Endothelial cell (in vitro differentiated cells): Measurements from ENCODE around the gene SFXN4. TPM values are rescaled to one million over a fixed set of nuclear protein-coding genes. Genes with fewer than 3 reads are reported as not detected.
A peak's percentile ranks its signal among the peaks of the same experiment; 100 is the strongest.

Experiments
- DNase-seq: peaks from one replicate; pipeline ENCODE4 v3.0.0; 2021; ENCODE audit warnings: low spot score
- H3K27ac Mint-ChIP-seq: one replicate; pipeline ENCODE4 v1.8.0; 2021; ENCODE audit warnings: mixed read lengths, inconsistent platforms; ENCODE audit not compliant: unreplicated experiment
- H3K27me3 Mint-ChIP-seq: one replicate; pipeline ENCODE4 v1.8.0; 2021; ENCODE audit warnings: mild to moderate bottlenecking, moderate library complexity, mixed read lengths, inconsistent platforms; ENCODE audit not compliant: unreplicated experiment
- H3K36me3 Mint-ChIP-seq: one replicate; pipeline ENCODE4 v1.8.0; 2021; ENCODE audit warnings: mild to moderate bottlenecking, low read depth, mixed read lengths, inconsistent platforms; ENCODE audit not compliant: unreplicated experiment
- H3K4me1 Mint-ChIP-seq: one replicate; pipeline ENCODE4 v1.8.0; 2021; ENCODE audit warnings: mild to moderate bottlenecking, mixed read lengths, inconsistent platforms; ENCODE audit not compliant: unreplicated experiment
- H3K4me3 Mint-ChIP-seq: one replicate; pipeline ENCODE4 v1.8.0; 2021; ENCODE audit warnings: mild to moderate bottlenecking, mixed read lengths, inconsistent platforms; ENCODE audit not compliant: unreplicated experiment
- H3K9me3 Mint-ChIP-seq: one replicate; pipeline ENCODE4 v1.8.0; 2021; ENCODE audit warnings: mixed read lengths, inconsistent platforms; ENCODE audit not compliant: unreplicated experiment
- total RNA-seq: library from RNA; stranded (reverse); fragmentation: NEBNext Ultra II Directional; extraction: Animal tissue kit (Norgen Biotek cat#: 25700); gene quantifications from one replicate; pipeline ENCODE4 v1.2.1, GENCODE V29; 2021; ENCODE audit not compliant: unreplicated experiment
- TF ChIP-seq, protein P1 (sequence below): fragments of 200-600 bp; sonication (generic); IDR thresholded peaks from one replicate; pipeline ENCODE4 v1.5.0; 2021; ENCODE audit warnings: antibody characterized with exemption; ENCODE audit not compliant: unreplicated experiment

Gene SFXN4
- total RNA-seq, 1 donor from 2014 or later, result 19.0 TPM

DNA sequence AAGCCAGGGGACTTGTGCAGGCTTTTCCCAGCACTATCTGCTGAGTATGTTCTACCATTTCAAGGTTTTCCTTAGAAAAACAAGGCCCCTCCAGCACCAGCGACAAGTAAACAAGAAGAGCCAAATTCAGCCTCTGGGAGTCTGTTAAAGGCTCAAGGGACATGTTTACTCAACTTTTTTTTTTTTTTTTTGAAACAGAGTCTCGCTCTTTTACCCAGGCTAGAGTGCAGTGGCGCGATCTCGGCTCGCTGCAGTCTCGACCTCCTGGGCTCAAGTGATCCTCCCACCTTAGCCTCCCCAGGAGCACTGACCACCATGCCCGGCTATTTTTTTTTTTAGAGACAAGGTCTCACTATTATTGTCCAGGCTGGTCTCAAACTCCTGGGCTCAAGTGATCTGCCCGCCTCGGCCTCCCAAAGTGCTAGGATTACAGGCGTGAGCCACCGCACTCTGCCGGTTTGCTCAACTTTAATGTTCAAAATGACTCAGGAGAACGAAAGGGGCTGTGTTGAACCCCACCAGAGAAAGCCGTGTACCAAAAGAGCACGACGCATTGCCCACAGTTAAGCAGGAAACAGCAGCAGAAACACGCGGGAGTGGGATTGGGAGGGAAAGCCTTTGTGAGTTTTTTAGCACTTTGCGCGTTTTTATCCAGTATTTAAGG is 12.3 kb upstream of the SFXN4 start:
- peaks cover 7% of the 10 kb centered on the region for H3K27me3 Mint-ChIP-seq
- H3K9me3 Mint-ChIP-seq, result no peaks in the 10 kb centered on the region
- H3K4me3 Mint-ChIP-seq, result peak overlapping the region; percentile 99
- H3K36me3 Mint-ChIP-seq, result peaks cover 13% of the 10 kb centered on the region
- peaks cover 16% of the 10 kb centered on the region for H3K4me1 Mint-ChIP-seq
- DNase-seq, result no peak
- TF ChIP-seq, protein P1, sequence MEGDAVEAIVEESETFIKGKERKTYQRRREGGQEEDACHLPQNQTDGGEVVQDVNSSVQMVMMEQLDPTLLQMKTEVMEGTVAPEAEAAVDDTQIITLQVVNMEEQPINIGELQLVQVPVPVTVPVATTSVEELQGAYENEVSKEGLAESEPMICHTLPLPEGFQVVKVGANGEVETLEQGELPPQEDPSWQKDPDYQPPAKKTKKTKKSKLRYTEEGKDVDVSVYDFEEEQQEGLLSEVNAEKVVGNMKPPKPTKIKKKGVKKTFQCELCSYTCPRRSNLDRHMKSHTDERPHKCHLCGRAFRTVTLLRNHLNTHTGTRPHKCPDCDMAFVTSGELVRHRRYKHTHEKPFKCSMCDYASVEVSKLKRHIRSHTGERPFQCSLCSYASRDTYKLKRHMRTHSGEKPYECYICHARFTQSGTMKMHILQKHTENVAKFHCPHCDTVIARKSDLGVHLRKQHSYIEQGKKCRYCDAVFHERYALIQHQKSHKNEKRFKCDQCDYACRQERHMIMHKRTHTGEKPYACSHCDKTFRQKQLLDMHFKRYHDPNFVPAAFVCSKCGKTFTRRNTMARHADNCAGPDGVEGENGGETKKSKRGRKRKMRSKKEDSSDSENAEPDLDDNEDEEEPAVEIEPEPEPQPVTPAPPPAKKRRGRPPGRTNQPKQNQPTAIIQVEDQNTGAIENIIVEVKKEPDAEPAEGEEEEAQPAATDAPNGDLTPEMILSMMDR, result no peak
- peak overlapping the region; percentile 92 for H3K27ac Mint-ChIP-seq

DNA sequence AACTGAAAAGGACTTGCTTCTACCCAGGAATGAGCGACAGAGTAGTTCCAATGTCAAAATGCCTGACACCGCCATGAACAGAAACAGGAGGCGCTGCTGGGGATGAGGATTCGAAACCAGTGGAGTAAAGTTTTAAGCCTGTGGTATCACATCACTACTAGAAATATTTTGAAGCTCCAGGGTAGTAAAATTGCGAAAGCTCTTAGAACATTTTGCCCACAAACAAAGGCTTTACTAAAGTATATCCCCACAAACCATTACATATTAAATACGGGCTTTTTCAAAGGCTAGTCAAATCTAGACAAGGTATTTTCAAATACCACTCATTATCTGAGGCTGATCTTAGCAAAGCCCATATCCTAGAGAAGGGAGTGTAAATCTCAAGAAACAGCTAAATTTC is 10.7 kb upstream of the SFXN4 start:
- Mint-ChIP-seq H3K36me3 (peaks cover 20% of the 10 kb centered on the region), H3K27ac (peak overlapping the region; percentile 27), H3K9me3 (no peaks in the 10 kb centered on the region), H3K27me3 (peaks cover 7% of the 10 kb centered on the region), H3K4me3 (peak overlapping the region; percentile 52), H3K4me1 (peaks cover 16% of the 10 kb centered on the region)
- DNase-seq, result no peak
- TF ChIP-seq, protein P1, result no peak

DNA sequence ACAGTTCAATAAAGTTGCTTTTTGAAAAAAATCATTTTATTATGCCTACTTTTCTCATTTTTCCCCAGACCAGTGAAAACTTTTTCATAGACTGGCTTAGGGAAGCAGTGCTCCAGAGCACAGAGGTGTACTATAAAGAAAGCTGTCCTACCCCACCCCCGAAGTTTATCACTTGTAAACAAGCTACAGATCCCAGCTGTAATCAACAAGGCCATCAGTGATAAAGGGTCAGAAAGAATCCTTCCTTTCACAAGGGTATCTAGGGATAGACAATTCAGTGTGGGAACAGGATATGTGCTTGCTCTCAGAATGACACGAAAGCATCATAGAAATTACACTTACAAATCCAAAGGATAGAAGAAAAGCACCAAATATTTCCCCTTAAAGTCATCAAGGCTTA is 8.6 kb upstream of the SFXN4 start:
- no peak for DNase-seq
- Mint-ChIP-seq H3K36me3 (peaks cover 32% of the 10 kb centered on the region), H3K27me3 (peaks cover 7% of the 10 kb centered on the region), H3K4me3 (no peak overlapping the region), H3K9me3 (no peaks in the 10 kb centered on the region), H3K4me1 (peaks cover 16% of the 10 kb centered on the region), H3K27ac (no peak overlapping the region)
- TF ChIP-seq, protein P1, result no peak

DNA sequence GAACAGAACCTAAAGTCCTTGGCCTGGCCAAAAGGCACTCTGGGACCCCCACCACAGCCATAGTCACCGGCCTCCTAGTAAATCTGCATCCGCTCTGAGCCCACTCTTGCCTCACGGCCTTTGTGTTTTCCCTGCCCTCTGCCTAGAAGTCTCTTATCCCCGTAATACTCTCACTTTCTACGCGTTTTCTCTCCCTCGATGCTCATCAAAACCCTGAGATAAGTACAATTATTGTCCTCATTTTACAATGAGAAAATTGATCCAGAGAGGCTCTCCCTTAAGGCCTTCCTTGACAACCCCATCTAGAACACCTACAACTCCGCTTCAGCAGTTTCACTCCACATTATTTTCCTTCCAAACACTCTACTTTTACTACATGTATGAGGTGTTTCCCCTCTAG is 1.5 kb upstream of the SFXN4 start:
- H3K27ac Mint-ChIP-seq, result peak overlapping the region; percentile 67
- H3K4me1 Mint-ChIP-seq, result peaks cover 22% of the 10 kb centered on the region
- H3K36me3 Mint-ChIP-seq, result peaks cover 27% of the 10 kb centered on the region
- peaks cover 5% of the 10 kb centered on the region for H3K27me3 Mint-ChIP-seq
- peak overlapping the region; percentile 86 for H3K4me3 Mint-ChIP-seq
- H3K9me3 Mint-ChIP-seq, result no peaks in the 10 kb centered on the region
- no peak for DNase-seq
- TF ChIP-seq, protein P1, result no peak

DNA sequence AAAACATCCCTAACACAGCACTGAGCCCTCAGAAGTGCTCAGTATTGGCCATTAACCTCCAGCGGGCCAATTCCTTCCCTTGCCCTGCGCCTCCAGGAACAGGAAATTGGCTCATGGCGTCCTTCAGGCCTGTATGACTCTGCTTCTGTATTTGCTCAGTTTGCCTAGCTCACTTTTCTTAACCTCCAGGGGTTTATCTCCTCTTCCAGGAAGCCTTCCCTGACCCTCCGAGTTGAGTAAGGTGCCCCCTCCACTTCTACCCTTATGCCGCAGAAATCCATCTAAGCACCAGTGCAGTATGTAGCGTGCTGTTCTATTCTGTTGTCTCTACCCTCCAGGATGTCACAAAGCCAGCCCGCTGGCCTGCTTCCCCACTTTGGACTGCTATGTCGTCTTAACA is 1.1 kb upstream of the SFXN4 start:
- DNase-seq, result peak; percentile 16
- Mint-ChIP-seq H3K9me3 (no peaks in the 10 kb centered on the region), H3K36me3 (peaks cover 26% of the 10 kb centered on the region), H3K27ac (peak overlapping the region; percentile 67), H3K27me3 (peaks cover 5% of the 10 kb centered on the region), H3K4me1 (peaks cover 22% of the 10 kb centered on the region), H3K4me3 (peak overlapping the region; percentile 86)
- TF ChIP-seq, protein P1, result no peak
